ENCODE measurements around the gene SH3D21. TPM values are rescaled to one million over a fixed set of nuclear protein-coding genes. Genes with fewer than 3 reads are reported as not detected.

The SH3D21 gene
- total and polyA plus RNA-seq, 10 of the 15 experiments (the other 5 are each of a cell fraction or from before 2014, with no cell fraction given), result 0.06 to 5.9 (median 2.4) TPM

GRCh38 chr1:36365381-36365780 lies 59.2 kb downstream of the SH3D21 start:
- H3K4me2 ChIP-seq (ENCODE audit: control insufficient read depth, insufficient read depth), result no peak overlapping the region
- intact Hi-C loops (cut with micrococcal nuclease; ENCODE audit: unreplicated experiment), result no loop called here
- POLR2A ChIA-PET, result interaction anchor here (0.8 to 3.6 kb wide), 4 partner anchors 10 to 23 kb away, joined by 4 to 15 read pairs (median 6); no protein-coding TSS in a partner anchor
- TF ChIP-seq KLF5 (IDR thresholded peaks at IDR 0.05; ENCODE audit: partially characterized antibody) (no peak), IKZF1 (conservative IDR thresholded peaks at IDR 0.05) (peak; percentile 48), EZH2 (IDR thresholded peaks at IDR 0.05; ENCODE audit: borderline replicate concordance, control insufficient read depth, low read depth, low read length) (no peak), ZBED1 (IDR thresholded peaks at IDR 0.05; ENCODE audit: borderline replicate concordance) (no peak), RUNX3 (IDR thresholded peaks at IDR 0.05; ENCODE audit: low read length) (peak; percentile 22; the same call in 1 of the 2 replicates), CHD1 (IDR thresholded peaks at IDR 0.05; ENCODE audit: low read depth, low read length) (no peak), IKZF2 (IDR thresholded peaks at IDR 0.05) (peak in 1 of 2 experiments; percentile 45; a peak in 2 of 4 replicates), HSF1 (IDR thresholded peaks at IDR 0.05; ENCODE audit: low read depth, low read length) (no peak), EP300 (IDR thresholded peaks at IDR 0.05; ENCODE audit: borderline replicate concordance in 1 of 2, control insufficient read depth in 1 of 2, low read depth in 2 of 2, low read length in 2 of 2) (no peak), SUPT20H (IDR thresholded peaks at IDR 0.05; ENCODE audit: borderline replicate concordance, control insufficient read depth, low read depth, low read length) (no peak), SPI1 (IDR thresholded peaks at IDR 0.05; ENCODE audit: borderline replicate concordance, insufficient read depth, low read depth, low read length) (peak; percentile 90), NR2C2 (IDR thresholded peaks at IDR 0.05; ENCODE audit: borderline replicate concordance, control insufficient read depth, insufficient read length, low read depth) (no peak), POLR2AphosphoS5 (IDR thresholded peaks at IDR 0.05; ENCODE audit: low read length) (no peak), BHLHE40 (IDR thresholded peaks at IDR 0.05; ENCODE audit: borderline replicate concordance in 1 of 2, low read depth in 2 of 2, low read length in 1 of 2) (no peak), USF2 (IDR thresholded peaks at IDR 0.05; ENCODE audit: borderline replicate concordance, low read depth, low read length) (no peak), BCLAF1 (IDR thresholded peaks at IDR 0.05) (no peak), TARDBP (IDR thresholded peaks at IDR 0.05; ENCODE audit: borderline replicate concordance) (no peak), EED (IDR thresholded peaks at IDR 0.05; ENCODE audit: low read depth) (no peak)

More at GRCh38 chr1:36365381-36365780, 59.2 kb downstream of the SH3D21 start:
- no peak for FAIRE-seq
- H3K79me2 ChIP-seq (ENCODE audit: control insufficient read depth, insufficient read depth, low read length), result peaks cover 11% of the 10 kb centered on the region
- peaks cover 27% of the 10 kb centered on the region for H3K4me1 ChIP-seq (ENCODE audit: control insufficient read depth, insufficient read depth, low read length)
- BruUV-seq (replicated peaks), result no TSS peak
- ATAC-seq, result peak; percentile 36; the same call in 2 of the 3 replicates
- no peaks in the 10 kb centered on the region for H4K20me1 ChIP-seq (ENCODE audit: control insufficient read depth, insufficient read depth)
- no peaks in the 10 kb centered on the region for H3K27me3 ChIP-seq (replicated peaks in 1 of 2; ENCODE audit: control insufficient read depth in 2 of 2, insufficient read depth in 2 of 2, low read length in 1 of 2)
- H3K27ac ChIP-seq (ENCODE audit: control insufficient read depth, insufficient read depth), result peak overlapping the region; percentile 33; the same call in 1 of the 2 replicates
- H3K9ac ChIP-seq (ENCODE audit: control insufficient read depth, insufficient read depth, low read length), result no peak overlapping the region
- CTCF ChIA-PET, result interaction anchor here (1.0 to 8.1 kb wide), 4 partner anchors 18 to 54 kb away, joined by 3 to 157 read pairs (median 32); no protein-coding TSS in a partner anchor
- no peak for DNase-seq (ENCODE audit: low read depth, low spot score)
- in situ Hi-C loops (cut with MboI), result no loop called here
- RAD21 ChIA-PET (ENCODE audit: unreplicated experiment), result interaction anchor here (1.5 kb wide), 1 partner anchor 23 kb away, joined by 3 read pairs; no protein-coding TSS in a partner anchor
- H2AFZ ChIP-seq (ENCODE audit: control insufficient read depth, low read depth, low read length), result no peak overlapping the region
- 33% methylated on average over 1 of the region's 1 CpG for WGBS (ENCODE audit: insufficient coverage, insufficient replicate concordance, low lambda C conversion rate, missing lambda C conversion rate)
- H3K36me3 ChIP-seq (ENCODE audit: control insufficient read depth in 2 of 2, insufficient read depth in 2 of 2, low read length in 1 of 2), result peaks cover 7 to 19% of the 10 kb centered on the region in 2 experiments; a peak in 3 of 4 replicates
- H3K4me3 ChIP-seq, result no peak overlapping the region
- SMC1A ChIA-PET (ENCODE audit: uncharacterized antibody, unreplicated experiment), result interaction anchor here (5.5 kb wide), 1 partner anchor 23 kb away, joined by 36 read pairs; no protein-coding TSS in a partner anchor
- no peaks in the 10 kb centered on the region for H3K9me3 ChIP-seq (replicated peaks; ENCODE audit: control insufficient read depth, insufficient read depth, low read length)
